Activated CD4-positive, alpha-beta T cell treated with anti-CD3 and anti-CD28 coated beads, Interleukin-10, Interleukin-2, amounts not matched to agents 100 ng/mL and 50 ng/mL, durations not matched to agents 16 hours and 8 hours (primary cell): Measurements from ENCODE around the gene LYPLA2.
A peak's percentile ranks its signal among the peaks of the same experiment; 100 is the strongest.
"Not testable (repeated sequence)": the region's sequence is repeated elsewhere in the genome, so short reads cannot be mapped to it uniquely, and the experiment has no call there.

Experiments used
- DNase-seq: peaks from one replicate; pipeline ENCODE4 v3.0.0-alpha.2; 2020

Gene LYPLA2

DNA sequence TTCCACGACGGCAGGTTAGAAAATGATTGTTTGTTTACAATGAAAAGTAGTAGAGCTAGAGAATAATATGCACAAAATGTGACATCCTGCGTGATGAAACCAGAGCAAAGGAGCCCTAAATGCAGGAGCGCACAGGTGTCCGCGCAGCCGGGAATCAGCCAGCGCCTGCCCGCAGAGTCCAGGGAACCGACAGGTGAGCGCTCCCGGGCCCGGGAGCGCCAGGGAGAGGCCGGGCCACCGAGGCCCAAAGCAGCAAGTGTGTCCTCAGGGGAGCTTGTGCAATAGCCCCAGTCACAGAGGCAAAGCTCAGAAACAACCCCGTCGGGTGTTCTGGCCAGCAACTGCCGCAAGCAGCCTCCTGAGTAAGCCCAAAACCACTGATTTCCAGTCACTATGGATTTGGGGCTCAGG, 10.4 kb downstream of the LYPLA2 start:
- no peak for DNase-seq

DNA sequence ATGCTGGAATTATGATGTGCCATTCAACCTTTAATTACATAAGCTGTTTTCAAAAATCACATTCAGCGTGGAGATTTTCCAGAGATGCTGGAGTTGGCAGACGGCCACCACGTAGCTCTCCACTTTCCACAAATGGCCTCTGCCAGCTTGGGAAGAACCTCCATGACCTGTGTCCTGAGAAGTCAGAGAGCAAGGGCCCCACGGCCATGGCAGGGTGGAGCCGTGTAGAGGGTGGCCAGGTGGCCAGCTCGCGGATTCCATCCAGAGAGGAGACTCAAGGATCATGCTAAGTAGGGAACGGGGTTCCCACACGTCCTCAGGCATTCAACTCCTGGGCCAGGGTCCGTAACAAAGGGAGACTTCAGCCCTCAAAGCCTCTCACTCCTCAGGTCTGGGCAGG, 10.9 kb downstream of the LYPLA2 start:
- no peak for DNase-seq

DNA sequence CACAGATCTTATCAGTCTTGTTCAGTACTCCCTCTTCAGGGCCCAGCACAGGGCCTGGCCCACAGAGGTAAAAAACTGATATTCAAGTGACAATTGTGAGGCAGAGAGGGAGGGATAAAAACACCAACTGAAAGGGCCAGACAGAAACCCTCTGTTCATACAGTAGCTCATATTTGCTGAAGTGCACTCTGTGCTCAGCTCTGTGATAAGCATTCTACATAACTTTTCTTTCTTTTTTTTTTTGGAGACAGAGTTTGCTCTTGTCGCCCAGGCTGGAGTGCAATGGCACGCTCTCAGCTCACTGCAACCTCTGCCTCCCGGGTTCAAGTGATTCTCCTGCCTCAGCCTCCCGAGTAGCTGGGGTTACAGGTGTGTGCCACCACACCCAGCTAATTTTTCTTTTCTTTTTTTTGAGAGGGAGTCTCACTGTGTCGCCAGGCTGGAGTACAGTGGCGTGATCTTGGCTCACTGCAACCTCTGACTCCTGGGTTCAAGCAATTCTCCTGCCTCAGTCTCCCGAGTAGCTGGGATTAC, 11.9 kb downstream of the LYPLA2 start:
- not testable (repeated sequence) for DNase-seq

DNA sequence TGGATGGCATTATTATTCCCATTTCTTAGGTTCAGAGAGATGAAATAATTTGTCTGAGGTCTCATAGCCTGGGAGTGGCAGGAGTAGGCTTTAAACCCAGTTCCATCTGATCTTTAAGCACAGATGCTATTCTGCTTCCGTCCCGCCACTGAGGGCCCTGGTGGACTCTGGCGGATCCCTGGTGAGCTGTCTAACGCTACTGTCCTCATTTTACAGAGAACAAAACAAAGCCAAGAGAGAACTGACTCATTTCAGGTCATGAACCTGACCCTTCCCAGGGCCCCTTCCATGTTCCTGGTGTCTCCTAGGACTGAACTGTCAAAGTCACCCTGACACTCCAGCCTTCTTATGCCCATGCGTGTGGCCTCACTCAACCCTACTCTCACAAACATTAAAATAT, 12.7 kb downstream of the LYPLA2 start:
- no peak for DNase-seq

DNA sequence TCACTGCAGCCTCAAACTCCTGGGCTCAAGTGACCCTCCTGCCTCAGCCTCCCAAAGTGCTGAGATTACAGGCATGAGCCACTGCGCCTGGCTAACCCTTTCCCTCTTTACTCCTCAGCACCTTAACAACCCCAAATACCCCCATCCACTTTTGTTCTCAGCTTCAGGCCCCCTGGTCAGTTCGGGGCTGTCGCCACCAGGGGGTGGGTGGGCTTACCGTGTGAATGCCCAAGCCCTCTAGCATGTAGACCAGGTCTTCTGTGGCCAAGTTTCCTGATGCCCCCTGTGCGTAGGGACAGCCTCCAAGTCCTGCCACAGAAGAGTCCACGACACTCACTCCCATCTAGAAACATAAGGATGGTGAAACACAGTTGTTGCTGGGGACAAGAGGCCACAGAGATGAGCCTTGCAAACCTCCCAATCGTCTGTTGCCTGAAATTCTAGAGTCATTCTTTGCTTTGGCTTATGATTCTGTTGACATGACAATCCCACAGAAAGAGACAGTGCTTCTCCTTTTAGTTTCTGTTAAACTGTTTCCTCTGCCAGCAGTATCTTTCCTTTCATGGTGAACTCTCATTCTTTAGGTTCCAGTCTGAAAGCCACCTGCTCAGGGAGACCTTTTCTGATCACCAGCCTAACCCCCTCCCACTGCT, 13.4 kb downstream of the LYPLA2 start:
- DNase-seq, result no peak

DNA sequence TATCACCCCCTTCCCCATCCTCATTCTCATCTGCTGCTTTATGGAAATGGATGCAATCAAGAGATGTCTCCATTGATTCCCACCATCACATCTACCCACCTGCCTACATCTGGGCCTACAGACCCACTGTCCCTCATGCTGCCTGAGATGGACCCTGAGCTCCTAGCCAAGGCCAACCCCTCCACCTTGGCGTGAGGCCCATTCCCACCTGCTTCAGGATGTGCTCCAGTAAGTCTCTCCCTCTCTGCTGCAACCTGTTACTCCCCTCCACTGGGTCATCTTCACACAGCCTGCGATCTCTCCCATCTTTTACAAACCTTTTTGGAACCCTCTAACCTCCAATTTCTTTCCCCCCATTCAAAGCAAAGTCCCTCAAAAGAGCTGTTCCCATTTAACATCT, 14.1 kb downstream of the LYPLA2 start:
- no peak for DNase-seq

DNA sequence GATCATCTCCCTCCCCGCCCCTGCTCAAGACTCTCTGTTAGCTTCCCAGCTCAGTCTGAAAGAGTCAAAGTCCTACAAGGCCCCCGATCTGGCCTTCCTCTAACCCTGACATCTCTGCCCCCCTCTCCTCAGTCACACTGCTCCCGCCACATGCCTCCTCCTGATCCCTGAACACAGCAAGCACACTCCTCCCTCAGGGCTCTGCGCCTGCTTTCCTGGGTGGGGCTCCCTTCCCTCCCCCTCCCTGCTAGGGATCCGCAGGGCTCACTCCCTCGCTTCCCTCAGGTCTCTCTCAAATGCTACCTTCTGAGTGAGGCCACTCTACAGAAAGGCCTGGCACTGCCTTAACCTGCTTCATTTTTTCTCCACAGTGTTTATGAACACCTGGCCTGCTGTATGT, 15.3 kb downstream of the LYPLA2 start:
- no peak for DNase-seq

DNA sequence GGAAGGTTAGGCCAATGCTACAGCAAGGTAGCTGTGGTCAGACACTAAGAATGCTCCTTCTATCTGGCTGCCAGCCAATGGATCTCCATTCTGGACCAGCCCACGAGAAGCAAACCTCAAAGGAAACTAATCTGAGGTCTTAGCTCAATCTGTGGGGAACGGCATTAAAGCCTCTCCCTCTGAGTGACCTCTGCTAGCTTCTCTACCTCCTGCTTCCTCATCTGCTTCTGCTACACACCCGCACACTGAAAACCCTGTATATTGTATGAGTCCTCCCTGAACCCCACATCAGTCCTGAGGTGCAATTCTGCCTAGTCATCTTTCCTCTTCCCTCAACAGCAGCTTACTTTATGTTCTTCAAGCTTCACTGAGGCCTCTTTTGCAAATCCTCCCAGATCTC, 16.5 kb downstream of the LYPLA2 start:
- no peak for DNase-seq

DNA sequence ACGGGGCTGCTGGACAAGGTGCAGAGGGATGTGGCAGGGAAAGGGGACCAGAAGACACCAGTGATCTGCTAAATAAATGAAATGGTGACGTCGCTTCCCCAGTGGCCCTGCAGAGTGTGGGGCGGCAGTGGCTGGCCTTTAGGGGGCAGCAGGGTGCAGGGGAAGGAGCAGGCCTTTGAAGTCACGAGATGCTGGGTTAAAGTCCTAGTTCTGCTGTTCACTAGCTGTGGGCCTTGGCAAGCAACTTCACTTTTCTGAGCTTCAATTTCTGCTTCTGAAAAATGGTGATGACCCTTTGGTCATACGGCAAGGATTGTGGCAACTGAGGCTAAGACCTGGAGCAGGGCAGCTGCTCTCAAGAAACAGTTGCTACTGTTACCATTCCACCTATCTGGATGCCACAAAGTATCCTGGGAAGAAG, 18.8 kb downstream of the LYPLA2 start:
- peak; percentile 87 for DNase-seq

DNA sequence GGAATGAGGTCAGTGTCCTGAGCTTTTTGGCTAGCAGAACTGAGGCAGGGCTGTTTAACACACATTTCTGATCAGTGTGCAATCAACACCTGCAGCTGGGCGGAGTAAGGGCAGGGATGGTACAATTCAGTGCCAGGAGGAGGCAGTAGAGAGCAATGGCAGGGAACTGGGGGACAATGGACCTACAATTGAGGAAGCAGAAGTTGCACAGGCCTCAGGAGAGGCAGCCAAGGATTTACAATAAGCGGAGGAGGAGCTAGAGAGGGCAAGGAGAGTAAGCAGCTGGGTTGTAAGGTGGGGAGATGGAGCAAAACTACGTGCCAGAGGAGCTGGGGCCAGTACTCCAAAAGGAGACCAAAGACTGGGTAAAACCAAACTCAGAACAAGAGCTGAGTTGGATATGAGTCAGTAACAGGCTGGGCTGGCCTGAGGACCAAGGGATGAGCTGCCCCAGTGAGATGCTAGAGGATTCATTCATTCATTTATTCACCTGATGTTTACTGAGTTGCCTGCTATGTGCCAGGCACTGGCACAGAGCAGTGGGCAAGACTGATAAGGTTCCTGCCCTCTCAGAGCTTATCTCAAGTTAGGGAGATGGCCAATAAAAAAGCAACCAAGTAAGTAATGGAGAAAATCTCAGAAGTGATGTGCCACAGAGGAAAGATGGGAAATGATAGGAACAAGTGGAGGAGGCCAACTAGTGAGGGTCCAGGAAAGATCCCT, 20.0 kb downstream of the LYPLA2 start:
- DNase-seq, result peak; percentile 62

DNA sequence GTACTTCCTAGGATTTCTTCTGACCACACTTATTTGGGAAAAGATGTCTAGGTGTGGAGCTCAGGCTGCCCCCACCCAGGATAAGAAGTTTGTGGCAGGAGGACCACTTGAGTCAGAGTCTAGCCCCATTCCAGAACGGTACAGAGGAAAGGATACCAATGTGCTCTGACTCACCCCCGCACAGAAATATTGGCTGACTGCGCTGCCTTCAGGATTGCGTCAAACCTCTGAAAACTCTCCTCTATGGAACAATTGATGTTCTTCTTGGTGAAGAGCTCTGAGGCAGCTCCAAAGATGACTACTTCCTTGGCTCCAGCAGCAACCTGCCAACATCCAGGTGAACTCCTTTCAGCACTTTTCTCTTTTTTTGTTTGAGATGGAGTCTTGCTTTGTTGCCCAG, 23.1 kb downstream of the LYPLA2 start:
- no peak for DNase-seq

DNA sequence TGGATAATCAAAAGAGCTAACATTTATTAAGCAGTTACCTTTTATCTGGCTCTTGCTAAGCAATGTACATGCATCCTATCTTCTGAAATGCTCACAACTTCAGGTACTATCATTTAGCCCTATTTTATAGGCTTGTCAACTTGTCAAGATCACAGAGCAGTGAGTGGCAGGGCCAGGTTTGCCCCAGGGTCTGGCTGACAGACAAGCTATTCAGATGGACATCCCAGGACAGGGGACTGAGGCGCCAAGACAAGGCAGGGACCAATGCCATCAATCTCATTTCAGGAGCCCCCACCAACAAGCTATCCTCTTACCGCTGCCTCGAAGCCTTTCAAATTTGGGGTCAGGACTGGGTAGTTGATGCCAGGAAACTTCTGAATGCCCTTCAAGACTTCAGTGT, 25.4 kb downstream of the LYPLA2 start:
- DNase-seq, result no peak

DNA sequence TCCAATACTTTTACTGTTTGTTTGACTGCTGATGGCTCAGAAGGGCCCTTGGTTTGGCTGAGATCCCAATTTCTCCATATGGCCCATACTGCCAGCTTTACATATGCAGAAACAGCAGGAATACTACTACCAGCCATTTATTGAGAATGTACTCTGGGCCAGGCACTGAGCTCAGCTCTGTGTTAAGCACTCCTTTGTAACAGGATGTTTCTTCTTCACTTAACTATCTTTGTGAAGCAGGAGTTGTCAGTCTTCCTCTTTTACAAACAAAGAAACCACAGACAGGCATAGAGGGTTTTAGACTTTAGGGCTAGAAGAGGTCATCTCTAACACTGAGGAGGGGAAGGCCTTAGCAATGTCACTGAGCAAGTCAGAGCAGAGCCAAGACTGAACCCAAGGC, 26.0 kb downstream of the LYPLA2 start:
- DNase-seq, result no peak

DNA sequence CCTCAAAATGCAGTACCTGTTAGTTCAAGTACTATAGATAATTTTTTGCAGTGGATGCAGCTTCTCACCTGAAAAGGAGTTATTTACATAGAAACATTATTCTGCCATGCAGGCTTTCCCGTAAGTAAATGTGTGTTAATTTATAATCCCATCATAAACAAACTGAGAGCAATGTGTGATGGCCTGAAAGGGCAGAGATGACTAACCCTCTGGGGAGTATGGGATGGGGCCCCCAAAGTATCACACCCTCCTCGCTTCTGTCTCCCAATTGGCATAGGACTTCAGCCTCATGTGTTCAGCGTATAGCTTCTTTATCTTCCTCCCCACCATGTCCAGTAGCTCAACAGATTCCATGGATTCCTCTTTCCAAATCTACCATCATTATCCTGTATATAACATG, 26.7 kb downstream of the LYPLA2 start:
- DNase-seq, result no peak

DNA sequence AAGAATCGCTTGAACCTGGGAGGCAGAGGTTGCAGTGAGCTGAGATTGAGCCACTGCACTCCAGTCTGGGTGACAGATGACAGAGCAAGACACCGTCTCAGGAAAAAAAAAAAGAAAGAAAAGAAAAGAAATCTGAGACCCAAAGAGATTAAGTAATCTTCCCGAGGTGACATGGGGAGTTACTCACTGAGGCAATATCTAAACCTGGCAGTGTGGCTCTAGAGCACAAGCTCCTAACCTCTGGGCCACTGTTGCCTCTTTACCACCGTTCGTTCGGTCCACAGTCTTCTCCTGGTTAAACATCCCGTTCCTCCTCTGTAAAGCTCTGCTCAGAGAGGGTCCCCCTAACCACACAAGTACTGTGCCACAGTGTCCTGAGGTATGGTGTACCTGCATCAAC, 32.8 kb downstream of the LYPLA2 start:
- no peak for DNase-seq

DNA sequence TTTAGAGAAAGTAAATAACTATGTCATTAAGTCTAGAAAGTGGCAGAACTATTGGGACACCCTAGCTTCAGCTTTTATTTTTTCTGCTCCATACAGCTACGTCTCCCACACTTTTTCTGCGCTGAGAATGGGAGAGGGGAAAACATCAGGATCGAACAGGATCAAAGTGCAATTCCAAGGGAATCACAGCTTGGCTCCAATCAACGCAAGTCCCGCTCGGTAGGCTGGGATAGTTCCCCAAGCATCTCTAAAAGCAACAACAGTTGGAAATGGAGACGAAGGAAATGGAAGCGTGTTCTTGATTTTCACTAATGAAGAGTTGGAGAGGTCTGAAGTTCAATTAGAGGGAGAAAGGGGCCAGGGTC, 33.7 kb downstream of the LYPLA2 start:
- no peak for DNase-seq

DNA sequence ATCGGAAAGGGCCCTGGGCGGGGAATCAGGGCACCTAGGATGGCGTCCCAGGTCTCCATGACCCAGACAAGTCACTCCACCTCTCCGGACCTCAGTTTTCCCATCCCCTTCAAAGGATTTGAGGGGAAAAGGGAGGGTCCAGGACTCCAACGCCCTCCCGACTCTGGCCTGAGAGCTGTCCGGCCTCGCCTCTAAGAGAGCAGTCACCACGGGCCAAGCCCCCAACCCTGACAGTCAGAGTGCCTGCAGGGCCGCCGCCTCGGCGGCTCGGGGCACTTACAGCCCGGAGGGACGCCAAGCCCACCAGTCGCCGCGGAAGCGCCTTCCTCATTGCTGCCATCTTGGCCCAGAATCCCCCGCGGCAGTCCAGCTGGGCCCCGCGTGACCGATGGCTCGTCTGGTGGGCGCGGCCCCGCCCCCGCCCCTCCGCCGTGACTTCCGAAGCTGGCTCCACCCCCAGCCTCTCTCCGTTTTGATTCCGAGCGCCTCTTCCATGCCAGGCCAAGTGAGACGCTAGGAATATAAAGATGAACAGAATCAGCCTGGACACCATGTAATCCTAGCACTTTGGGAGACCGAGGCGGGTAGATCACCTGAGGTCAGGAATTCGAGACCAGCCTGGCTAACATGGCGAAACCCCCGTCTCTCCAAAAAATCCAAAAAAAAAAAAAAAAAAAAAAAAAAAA, 34.3 kb downstream of the LYPLA2 start, which contains the start of gene HMGCL:
Gene HMGCL (minus strand): TSS at position 354 of the 686 bp plus-strand sequence. CDS start 14 bp downstream, at position 340.
- DNase-seq, result peak; percentile 91

DNA sequence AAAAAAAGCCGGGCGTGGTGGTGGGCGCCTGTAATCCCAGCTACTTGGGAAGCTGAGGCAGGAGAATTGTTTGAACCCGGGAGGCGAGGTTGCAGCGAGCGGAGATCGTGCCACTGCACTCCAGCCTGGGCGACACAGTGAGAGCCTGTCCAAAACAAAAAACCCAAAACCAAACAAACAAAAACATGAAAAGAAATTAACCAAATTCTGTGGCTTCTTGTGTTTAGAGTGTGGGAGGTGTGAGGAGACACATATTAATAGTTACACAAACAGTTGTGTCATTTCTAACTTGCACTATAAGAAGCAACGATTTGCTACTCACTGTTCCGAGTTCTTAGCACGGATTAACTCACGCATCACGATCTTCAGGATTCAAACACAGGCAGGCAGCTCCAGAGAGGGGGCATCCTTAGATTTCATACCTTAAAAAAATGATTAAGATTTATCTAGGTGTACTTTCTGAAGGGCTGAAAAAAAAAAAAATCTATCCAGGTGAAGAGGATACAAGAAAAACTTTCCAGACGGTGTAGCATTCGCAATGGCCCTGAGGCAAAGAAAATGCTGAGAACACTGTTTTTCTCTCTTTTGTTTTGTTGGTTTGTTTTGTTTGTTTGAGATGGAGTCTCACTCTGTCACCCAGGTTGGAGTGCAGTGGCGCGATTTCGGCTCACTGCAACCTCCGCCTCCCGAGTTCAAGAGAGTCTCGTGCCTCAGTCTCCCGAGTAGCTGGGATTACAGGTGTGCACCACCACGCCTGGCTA, 35.0 kb downstream of the LYPLA2 start:
- DNase-seq, result peak; percentile 43

DNA sequence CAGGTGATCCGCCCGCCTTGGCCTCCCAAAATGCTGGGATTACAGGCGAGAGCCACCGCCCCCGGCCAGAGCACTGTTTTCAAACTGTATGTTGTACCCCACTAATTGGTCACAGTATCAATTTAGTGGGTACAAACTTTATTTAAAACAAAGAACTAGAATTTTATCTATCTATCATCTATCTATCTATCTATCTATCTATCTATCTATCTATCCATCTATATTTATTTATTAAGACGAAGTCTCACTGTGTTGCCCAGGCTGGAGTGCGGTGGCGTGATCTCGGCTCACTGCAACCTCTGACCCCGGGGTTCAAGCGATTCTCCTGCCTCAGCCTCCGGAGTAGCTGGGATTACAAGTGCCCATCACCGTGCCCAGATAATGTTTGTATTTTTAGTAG, 35.6 kb downstream of the LYPLA2 start:
- not testable (repeated sequence) for DNase-seq

DNA sequence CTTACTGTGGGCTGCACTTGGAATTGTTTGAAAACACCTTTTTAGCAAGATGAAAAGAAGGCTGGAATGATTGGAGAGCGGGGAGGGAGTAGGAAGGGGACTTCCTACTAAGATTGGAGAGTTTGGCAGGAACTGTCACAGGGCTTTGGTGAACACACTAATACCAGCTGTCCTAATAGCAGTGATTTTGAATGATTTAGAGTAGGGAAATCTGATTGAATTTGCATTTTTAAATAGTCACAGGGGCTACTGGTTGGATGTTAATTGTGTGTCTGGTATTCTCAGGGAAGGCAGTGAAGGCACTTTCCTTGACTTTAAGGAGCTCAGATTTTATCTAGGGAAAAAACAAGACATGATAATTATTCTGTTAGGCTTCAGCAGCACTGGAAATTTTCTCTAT, 36.8 kb downstream of the LYPLA2 start:
- no peak for DNase-seq

DNA sequence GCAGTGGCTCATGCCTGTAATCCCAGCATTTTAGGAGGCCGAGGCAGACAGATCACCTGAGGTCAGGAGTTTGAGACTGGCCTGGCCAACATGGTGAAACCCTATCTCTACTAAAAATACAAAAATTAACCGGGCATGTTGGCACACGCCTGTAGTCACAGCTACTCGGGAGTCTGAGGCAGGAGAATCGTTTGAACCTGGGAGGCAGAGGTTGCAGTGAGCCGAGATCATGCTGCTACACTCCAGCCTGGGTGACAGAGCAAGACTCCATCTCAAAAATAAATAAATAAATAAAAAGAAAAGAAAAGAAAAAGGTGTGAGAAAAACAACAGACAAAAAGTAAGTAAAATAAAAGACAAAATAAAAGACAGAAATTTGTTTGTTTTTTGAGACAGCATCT, 43.2 kb downstream of the LYPLA2 start:
- DNase-seq, result not testable (repeated sequence)

DNA sequence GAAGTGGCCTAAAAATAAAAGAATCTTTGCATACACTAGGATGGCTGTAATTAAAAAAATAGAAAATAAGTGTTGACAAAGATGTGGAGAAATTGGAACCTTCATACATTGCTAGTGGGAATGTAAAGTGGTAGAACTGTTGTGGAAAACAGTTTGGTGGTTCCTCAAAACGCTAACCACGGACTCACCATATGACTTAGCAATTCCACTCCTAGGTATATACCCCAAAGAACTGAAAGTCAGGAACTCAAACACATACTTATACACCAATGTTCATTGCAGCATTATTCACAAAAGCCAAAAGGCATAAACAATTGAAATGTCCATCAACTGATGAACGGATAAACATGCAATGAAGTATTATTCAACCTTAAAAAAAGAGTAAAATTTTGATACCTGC, 45.1 kb downstream of the LYPLA2 start:
- no peak for DNase-seq

DNA sequence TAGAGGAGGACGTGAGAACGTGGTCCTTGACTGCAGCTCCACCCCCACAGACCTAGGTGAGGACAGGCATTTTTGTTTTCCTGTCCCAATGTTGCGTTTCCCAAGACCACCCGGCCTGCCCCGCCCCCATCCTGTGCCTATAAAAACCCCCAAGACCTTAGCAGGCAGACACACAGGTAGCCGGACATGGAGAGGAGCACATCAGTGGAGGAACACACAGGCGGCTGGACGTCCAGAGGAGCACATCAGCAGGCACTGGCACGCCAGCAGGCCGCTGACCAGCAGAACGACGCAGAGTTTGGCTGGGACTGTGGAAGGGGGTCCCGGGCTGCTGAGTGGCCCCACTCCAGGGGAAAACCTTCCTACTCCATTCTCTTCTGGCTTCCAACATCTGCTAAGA, 47.0 kb downstream of the LYPLA2 start:
- DNase-seq, result no peak
